Measurements from ENCODE around the gene KCNJ3.
"Not testable (repeated sequence)": the region's sequence is repeated elsewhere in the genome, so short reads cannot be mapped to it uniquely, and the experiment has no call there.

Gene KCNJ3

DNA sequence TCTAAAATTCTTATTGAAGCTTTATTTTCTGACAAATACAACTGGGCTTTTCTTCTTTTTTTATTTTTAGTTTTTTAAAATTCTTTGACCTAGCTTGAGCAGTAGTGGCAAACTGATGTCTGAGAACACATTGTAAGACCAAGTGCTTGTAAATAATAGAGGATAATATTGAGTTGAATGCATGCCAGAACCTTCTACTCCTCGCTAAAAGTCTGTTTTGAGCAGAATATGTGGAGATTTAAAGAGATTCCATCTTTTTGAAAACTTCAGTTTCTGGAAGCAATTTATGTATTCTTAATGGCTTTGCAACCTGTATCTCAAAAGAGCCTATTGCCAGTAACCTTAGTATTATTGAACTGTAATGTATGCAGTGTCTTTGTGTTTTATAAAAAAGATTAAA lies 148.3 kb downstream of the KCNJ3 start:
- no peak for DNase-seq (ENCODE audit: low read depth)

DNA sequence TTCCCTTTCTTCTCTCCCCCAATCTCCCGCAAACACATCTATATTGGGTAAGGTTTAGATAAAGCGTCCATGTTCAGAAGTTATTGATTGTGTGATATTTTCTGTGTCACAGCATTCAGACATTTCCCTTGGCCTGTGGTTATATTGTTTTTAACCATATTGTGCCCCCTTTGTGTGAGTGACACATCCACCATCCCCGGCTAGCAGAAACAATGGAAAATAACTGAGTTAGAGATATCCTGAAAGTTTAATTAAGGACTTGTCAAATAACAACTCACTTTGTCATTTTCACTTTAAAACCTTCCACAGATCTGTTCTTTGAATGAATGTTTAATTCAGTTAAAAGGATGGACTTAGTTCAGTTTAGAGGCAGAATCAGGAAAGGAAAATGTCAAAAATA lies 151.0 kb downstream of the KCNJ3 start:
- DNase-seq (ENCODE audit: low read depth), result no peak

DNA sequence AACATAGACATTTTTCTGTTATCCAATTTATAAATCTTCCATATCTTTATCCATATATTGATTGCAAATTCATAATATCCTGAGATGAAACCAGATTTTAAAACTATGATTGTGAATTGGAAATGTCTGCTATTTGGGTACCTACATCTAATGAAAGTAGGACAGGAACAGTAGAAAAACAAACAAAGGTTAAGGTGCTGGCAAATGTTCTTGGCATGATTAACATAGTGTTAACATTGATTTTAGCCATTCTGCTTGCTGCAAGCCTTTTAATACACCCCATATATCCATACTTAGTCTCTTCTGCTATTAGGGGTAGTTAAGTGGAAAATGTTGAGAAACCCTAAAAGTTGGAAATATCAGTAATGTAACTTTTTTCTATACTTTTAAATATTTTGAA lies 152.0 kb downstream of the KCNJ3 start:
- no peak for DNase-seq (ENCODE audit: low read depth)

DNA sequence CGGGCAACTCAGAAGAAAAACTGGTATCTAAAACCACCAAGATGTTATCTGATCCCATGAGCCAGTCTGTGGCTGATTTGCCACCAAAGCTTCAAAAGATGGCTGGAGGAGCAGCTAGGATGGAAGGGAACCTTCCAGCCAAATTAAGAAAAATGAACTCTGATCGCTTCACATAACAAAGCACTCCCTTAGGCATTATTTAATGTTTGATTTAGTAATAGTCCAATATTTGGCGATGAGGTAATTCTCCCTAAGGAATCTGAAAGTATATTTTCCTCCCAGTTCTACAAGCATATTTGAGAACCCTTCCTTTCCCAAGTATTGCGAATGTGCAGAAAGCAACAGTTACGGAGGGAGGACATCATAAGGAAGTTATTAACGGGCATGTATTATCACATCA lies 156.6 kb downstream of the KCNJ3 start:
- DNase-seq (ENCODE audit: low read depth), result no peak

DNA sequence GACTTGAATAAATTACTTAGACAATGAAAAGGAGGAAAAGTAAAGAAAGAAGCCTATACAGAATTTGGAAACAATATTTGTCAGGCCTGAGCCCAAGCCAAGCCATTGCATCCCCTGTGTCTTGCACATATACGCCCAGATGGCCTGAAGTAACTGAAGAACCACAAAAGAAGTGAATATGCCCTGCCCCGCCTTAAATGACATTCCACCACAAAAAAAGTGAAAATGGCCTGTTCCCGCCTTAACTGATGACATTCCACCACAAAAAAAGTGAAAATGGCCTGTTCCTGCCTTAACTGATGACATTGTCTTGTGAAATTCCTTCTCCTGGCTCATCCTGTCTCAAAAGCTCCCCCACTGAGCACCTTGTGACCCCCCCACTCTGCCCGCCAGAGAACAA lies 168.7 kb downstream of the KCNJ3 start:
- DNase-seq (ENCODE audit: low read depth), result not testable (repeated sequence)

DNA sequence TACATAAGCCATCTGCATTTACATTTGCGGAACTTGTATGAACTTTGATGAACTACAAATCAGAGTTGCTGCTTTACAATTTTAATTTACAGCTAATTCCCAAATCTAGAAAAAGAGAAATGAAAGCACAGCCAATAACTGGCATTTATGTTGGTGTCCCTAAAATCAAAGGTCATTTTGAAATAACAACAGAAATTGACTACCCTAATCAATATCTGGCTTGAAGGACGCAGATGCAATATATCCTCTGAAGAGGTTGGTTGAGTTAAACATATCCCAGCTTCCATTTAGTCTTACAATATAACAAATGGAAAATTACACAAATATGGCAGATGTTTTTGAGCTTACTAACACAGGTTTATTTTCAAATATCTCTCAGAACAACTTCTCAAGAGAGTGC lies 177.5 kb downstream of the KCNJ3 start:
- DNase-seq (ENCODE audit: low read depth), result no peak

DNA sequence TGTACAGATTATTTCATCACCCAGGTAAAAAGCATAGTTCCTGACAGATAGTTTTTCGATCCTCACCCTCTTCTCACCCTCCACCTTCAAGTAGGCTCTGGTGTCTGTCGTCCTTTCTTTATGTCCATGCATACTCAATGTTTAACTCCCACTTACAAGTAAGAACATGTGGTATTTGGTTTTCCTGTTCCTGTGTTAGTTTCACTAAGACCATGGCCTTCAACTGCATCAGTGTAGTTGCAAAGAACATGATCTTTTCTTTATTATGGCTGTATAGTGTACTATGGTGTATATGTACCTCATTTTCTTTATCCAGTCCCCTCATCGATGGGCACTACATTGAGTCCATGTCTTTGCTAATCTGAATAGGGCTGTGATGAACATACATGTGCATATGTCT lies 184.2 kb downstream of the KCNJ3 start:
- no peak for DNase-seq (ENCODE audit: low read depth)

DNA sequence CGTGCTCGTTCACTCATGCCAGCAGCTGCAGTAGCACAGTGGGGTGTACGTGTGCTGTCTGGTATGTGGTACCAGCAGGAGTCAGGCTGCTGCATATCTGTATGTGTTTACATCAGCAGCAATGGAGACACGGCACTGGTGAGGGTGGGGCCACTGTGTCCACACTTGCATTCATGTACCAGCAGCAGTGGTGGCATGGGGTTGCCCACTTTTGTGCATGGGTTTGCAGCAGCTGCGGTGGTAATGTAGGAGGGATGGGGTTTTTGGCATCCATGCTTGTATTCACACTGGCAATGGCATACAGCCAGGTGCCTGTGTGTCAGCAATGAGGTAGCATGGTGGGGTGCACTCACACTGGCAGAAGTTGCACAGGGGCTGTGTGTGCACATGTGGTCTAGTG lies 187.8 kb downstream of the KCNJ3 start:
- DNase-seq (ENCODE audit: low read depth), result no peak

DNA sequence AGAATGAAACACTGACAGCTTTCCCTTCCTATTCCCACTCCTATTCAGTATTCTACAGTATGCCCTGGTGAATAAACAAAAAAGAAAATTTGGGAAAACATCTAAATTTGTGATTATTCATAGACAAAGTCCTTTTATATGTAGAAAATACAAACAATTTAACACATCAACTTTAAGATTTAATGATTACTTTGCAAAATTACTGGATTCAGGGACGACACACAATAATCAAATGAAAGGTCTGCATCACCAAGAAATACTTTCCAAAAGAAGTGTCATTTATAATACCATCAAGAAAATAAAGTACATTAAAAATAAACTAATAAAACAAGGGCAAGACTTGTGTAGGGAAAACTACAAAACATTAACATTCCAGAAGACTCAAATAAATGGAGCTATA lies 199.8 kb downstream of the KCNJ3 start:
- DNase-seq (ENCODE audit: low read depth), result no peak

DNA sequence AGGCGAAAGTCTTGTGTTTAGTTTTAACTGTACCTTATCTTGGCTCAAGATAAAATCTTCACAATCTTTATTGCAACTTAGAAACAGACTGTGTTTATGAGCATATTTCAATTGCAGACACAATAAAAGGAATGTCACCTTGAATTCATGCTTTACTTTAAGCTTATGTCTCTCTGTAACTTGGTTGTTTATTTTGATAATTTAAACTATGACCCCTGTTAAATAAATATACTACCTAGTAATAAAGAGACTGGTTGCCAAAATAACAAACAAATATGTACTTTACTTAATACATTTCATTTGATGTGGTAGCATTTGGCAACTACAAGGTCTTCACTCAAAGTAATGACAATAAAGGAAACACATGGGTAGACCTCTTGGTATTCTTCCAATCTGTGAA lies 202.6 kb downstream of the KCNJ3 start:
- DNase-seq (ENCODE audit: low read depth), result no peak

Data from activated T-cell treated with anti-CD3 and anti-CD28 coated beads for 1 hour (primary cell).